ENCODE data around the gene TMX4. TPM values are rescaled to one million over a fixed set of nuclear protein-coding genes. Genes with fewer than 3 reads are reported as not detected.

The TMX4 gene
- total RNA-seq, 1 donor from 2014 or later = 33.1 TPM

- H3K27me3 Mint-ChIP-seq (ENCODE audit: unreplicated experiment) = no peaks in the 10 kb centered on the region
- H3K9me3 Mint-ChIP-seq (ENCODE audit: unreplicated experiment) = no peaks in the 10 kb centered on the region
Measured at GRCh38 chr20:7989379-7989778, 30.2 kb downstream of the TMX4 start.

DNA sequence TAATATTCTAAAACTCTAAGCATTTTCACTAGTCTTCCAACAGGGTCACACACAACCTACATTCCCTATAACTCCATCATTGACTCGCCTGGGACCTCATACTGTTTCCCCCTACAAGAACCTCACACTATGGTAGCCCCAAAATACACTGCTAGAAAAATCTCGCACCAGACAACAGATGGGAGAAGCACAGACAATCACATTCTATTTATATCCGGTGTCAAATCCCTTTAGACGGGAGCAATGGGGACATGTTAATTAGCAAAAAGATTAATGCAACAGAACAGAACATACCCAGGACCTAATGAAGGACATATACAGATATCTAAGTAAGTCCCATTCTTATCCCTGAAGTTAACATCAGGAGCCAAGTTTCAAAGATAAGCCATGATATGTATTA, 33.6 kb downstream of the TMX4 start:
- DNase-seq = no peak
- Mint-ChIP-seq H3K36me3 (ENCODE audit: unreplicated experiment) (peaks cover 6% of the 10 kb centered on the region), H3K4me3 (ENCODE audit: unreplicated experiment) (no peak overlapping the region), H3K9me3 (ENCODE audit: unreplicated experiment) (no peaks in the 10 kb centered on the region), H3K27me3 (ENCODE audit: unreplicated experiment) (no peaks in the 10 kb centered on the region), H3K4me1 (ENCODE audit: low read depth, unreplicated experiment) (peaks cover 5% of the 10 kb centered on the region), H3K27ac (ENCODE audit: unreplicated experiment) (no peak overlapping the region)
- no peak for TF ChIP-seq CTCF (IDR thresholded peaks at IDR 0.05; ENCODE audit: partially characterized antibody, unreplicated experiment)

More at GRCh38 chr20:7989379-7989778, 30.2 kb downstream of the TMX4 start:
- Mint-ChIP-seq H3K27ac (ENCODE audit: unreplicated experiment) (no peak overlapping the region), H3K4me3 (ENCODE audit: unreplicated experiment) (no peak overlapping the region), H3K4me1 (ENCODE audit: low read depth, unreplicated experiment) (peaks cover 5% of the 10 kb centered on the region), H3K36me3 (ENCODE audit: unreplicated experiment) (peaks cover 11% of the 10 kb centered on the region)
- DNase-seq = no peak
- TF ChIP-seq CTCF (IDR thresholded peaks at IDR 0.05; ENCODE audit: partially characterized antibody, unreplicated experiment) = no peak

GRCh38 chr20:7984192-7984591, 35.4 kb downstream of the TMX4 start:
- no peak overlapping the region for H3K27ac Mint-ChIP-seq (ENCODE audit: unreplicated experiment)

DNA sequence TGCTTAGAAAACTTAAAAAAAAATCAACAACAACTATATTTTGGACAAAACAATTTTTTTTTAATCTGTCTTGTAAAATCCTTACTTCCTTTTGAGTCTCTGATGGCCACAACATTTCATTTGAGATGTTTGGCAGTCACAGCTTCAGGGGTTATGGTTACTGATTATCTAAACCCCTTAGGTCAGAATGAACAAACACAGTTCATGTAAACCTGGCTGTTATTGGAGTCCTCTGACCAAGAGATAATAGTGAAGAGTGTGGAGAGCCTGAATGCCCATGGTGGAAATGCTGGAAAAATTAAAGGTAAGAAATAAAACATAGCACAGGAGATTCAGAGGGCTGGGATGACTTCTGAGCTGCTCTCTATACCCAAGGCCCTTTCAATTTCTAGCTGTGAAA, 38.2 kb downstream of the TMX4 start:
- no peaks in the 10 kb centered on the region for H3K9me3 Mint-ChIP-seq (ENCODE audit: unreplicated experiment)
- peaks cover 6% of the 10 kb centered on the region for H3K36me3 Mint-ChIP-seq (ENCODE audit: unreplicated experiment)
- no peak for TF ChIP-seq CTCF (IDR thresholded peaks at IDR 0.05; ENCODE audit: partially characterized antibody, unreplicated experiment)
- peaks cover 12% of the 10 kb centered on the region for H3K4me1 Mint-ChIP-seq (ENCODE audit: low read depth, unreplicated experiment)
- no peaks in the 10 kb centered on the region for H3K27me3 Mint-ChIP-seq (ENCODE audit: unreplicated experiment)
- no peak overlapping the region for H3K27ac Mint-ChIP-seq (ENCODE audit: unreplicated experiment)
- no peak for DNase-seq
- no peak overlapping the region for H3K4me3 Mint-ChIP-seq (ENCODE audit: unreplicated experiment)

More at GRCh38 chr20:7984192-7984591, 35.4 kb downstream of the TMX4 start:
- no peak for DNase-seq
- no peaks in the 10 kb centered on the region for H3K9me3 Mint-ChIP-seq (ENCODE audit: unreplicated experiment)
- H3K4me1 Mint-ChIP-seq (ENCODE audit: low read depth, unreplicated experiment) = peaks cover 5% of the 10 kb centered on the region
- peaks cover 6% of the 10 kb centered on the region for H3K36me3 Mint-ChIP-seq (ENCODE audit: unreplicated experiment)
- no peak for TF ChIP-seq CTCF (IDR thresholded peaks at IDR 0.05; ENCODE audit: partially characterized antibody, unreplicated experiment)
- no peaks in the 10 kb centered on the region for H3K27me3 Mint-ChIP-seq (ENCODE audit: unreplicated experiment)
- H3K4me3 Mint-ChIP-seq (ENCODE audit: unreplicated experiment) = no peak overlapping the region

DNA sequence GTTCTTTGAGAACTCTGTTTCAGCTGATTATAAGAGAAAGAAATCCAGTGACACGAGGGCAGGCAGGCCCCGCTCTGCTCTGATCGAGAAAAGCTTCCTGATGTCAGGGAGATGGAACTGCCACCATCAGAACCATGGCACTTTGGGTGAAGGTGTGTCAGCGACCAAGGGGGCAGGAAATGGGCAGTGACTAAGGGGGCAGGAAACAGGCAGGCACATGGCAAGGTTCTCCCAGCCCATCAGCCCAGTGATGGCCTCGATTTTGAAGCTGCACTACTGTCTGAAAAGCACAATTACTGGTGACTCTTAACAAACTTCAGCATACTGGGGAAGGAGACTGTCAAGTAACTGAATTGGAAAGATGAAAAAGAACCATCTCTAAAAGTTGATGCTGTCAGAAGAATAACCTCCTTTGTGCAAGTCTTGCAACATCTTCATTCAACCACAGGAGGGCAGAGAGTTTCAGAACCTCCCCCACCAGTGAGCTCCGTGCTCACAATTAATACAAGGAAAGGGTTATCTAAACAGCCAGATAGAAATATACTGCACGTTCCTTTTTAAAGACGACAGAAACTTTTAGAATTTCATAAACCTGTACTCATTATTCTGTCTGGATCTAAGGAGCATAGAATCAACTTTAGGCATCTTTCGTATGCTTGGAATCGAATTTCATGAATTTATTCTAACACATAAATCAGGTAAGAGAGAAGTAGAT, 39.1 kb downstream of the TMX4 start:
- TF ChIP-seq CTCF (IDR thresholded peaks at IDR 0.05; ENCODE audit: partially characterized antibody, unreplicated experiment) = peak; percentile 52
- DNase-seq = no peak
- Mint-ChIP-seq H3K36me3 (ENCODE audit: unreplicated experiment) (peaks cover 6% of the 10 kb centered on the region), H3K4me1 (ENCODE audit: low read depth, unreplicated experiment) (peaks cover 10% of the 10 kb centered on the region), H3K27ac (ENCODE audit: unreplicated experiment) (no peak overlapping the region), H3K9me3 (ENCODE audit: unreplicated experiment) (no peaks in the 10 kb centered on the region), H3K27me3 (ENCODE audit: unreplicated experiment) (no peaks in the 10 kb centered on the region), H3K4me3 (ENCODE audit: unreplicated experiment) (no peak overlapping the region)
